GM23338 (cell line): ENCODE data around the gene FHAD1. TPM values are rescaled to one million over a fixed set of nuclear protein-coding genes. Genes with fewer than 3 reads are reported as not detected.

Experiments
- ATAC-seq: fragments of 200-7000 bp; cut with Tn5 transposase; 3 replicates; pipeline ENCODE4 v1.9.1; 2020
- DNase-seq: peaks from one replicate; pipeline ENCODE4 v3.0.0-alpha.2; 2015; ENCODE audit warnings: low spot score
- H2AFZ ChIP-seq: fragments of 200-600 bp; sonication (generic); 2 replicates; pipeline ENCODE4 v1.8.0; 2016; ENCODE audit warnings: antibody characterized with exemption, mild to moderate bottlenecking, moderate library complexity
- H3F3A ChIP-seq: fragments of 200-600 bp; sonication (generic); replicated peaks from 2 replicates; pipeline ENCODE4 v1.8.0; 2017; ENCODE audit warnings: antibody characterized with exemption, mixed run types, low read depth
- H3K27ac ChIP-seq: fragments of 200-600 bp; sonication (generic); 2 replicates; pipeline ENCODE4 v1.6.1; 2016; ENCODE audit warnings: low read depth
- H3K27me3 ChIP-seq: fragments of 200-600 bp; sonication (generic); 2 replicates; pipeline ENCODE4 v1.8.0; 2016; ENCODE audit warnings: mild to moderate bottlenecking, mixed run types, moderate library complexity; ENCODE audit not compliant: insufficient read depth
- H3K36me3 ChIP-seq: fragments of 200-600 bp; sonication (generic); 2 replicates; pipeline ENCODE4 v1.8.0; 2016; ENCODE audit warnings: mild to moderate bottlenecking; ENCODE audit not compliant: insufficient read depth
- H3K4me1 ChIP-seq: fragments of 200-600 bp; sonication (generic); 2 replicates; pipeline ENCODE4 v1.8.0; 2016; ENCODE audit warnings: mild to moderate bottlenecking, moderate library complexity; ENCODE audit not compliant: insufficient read depth
- H3K4me2 ChIP-seq: fragments of 200-600 bp; sonication (generic); 2 replicates; pipeline ENCODE4 v1.7.1; 2017; ENCODE audit warnings: mixed run types
- H3K4me3 ChIP-seq: fragments of 200-600 bp; sonication (generic); 2 replicates; pipeline ENCODE4 v1.6.1; 2016; ENCODE audit warnings: mixed run types
- H3K79me2 ChIP-seq: fragments of 200-600 bp; sonication (generic); replicated peaks from 2 replicates; pipeline ENCODE4 v1.8.0; 2017; ENCODE audit warnings: mild to moderate bottlenecking; ENCODE audit not compliant: insufficient read depth
- H3K9me2 ChIP-seq: fragments of 200-600 bp; sonication (generic); 2 replicates; pipeline ENCODE4 v1.8.0; 2017; ENCODE audit not compliant: insufficient read depth
- H4K20me1 ChIP-seq: fragments of 200-600 bp; sonication (generic); replicated peaks from 2 replicates; pipeline ENCODE4 v1.8.0; 2017; ENCODE audit warnings: mild to moderate bottlenecking; ENCODE audit not compliant: insufficient read depth
- H3K27ac Mint-ChIP-seq: 2 replicates; pipeline ENCODE4 v1.8.0; 2020; ENCODE audit warnings: inconsistent platforms, mild to moderate bottlenecking, moderate library complexity, mixed read lengths
- H3K27me3 Mint-ChIP-seq: 3 replicates; pipeline ENCODE4 v1.8.0; 2022; ENCODE audit warnings: low read depth, mild to moderate bottlenecking, moderate library complexity, mixed read lengths, inconsistent platforms; ENCODE audit not compliant: insufficient read depth, poor library complexity
- H3K36me3 Mint-ChIP-seq: 3 replicates; pipeline ENCODE4 v1.8.0; 2021; ENCODE audit warnings: low read depth, mild to moderate bottlenecking, inconsistent platforms, moderate library complexity, mixed read lengths
- H3K4me1 Mint-ChIP-seq: 3 replicates; pipeline ENCODE4 v1.8.0; 2020; ENCODE audit warnings: mild to moderate bottlenecking, inconsistent platforms, mixed read lengths
- H3K4me3 Mint-ChIP-seq: 3 replicates; pipeline ENCODE4 v1.8.0; 2021; ENCODE audit warnings: moderate library complexity, mild to moderate bottlenecking, inconsistent platforms, mixed read lengths
- H3K9me3 Mint-ChIP-seq: 3 replicates; pipeline ENCODE4 v1.8.0; 2020; ENCODE audit warnings: moderate library complexity, mild to moderate bottlenecking, inconsistent platforms, mixed read lengths
- CREB1 ChIP-seq: fragments of 250-450 bp; sonication (Bioruptor Pico); IDR thresholded peaks from 2 replicates; pipeline ENCODE4 v1.5.0; 2020; ENCODE audit warnings: low read depth, mild to moderate bottlenecking, moderate library complexity
- EZH2 ChIP-seq: fragments of 200-600 bp; sonication (generic); IDR thresholded peaks from one replicate; pipeline ENCODE4 v1.8.0; 2017; ENCODE audit warnings: antibody characterized with exemption, mild to moderate bottlenecking, low read depth; ENCODE audit not compliant: unreplicated experiment
- EZH2phosphoT487 ChIP-seq: fragments of 200-600 bp; sonication (generic); IDR thresholded peaks from one replicate; pipeline ENCODE4 v1.8.1; 2018; ENCODE audit warnings: antibody characterized with exemption; ENCODE audit not compliant: unreplicated experiment
- JUNB ChIP-seq: IDR thresholded peaks from one replicate; pipeline ENCODE4 v1.6.1; 2016; ENCODE audit warnings: antibody characterized with exemption; ENCODE audit not compliant: unreplicated experiment
- NANOG ChIP-seq: IDR thresholded peaks from 2 replicates; pipeline ENCODE4 v1.6.1; 2016; ENCODE audit warnings: antibody characterized with exemption, borderline replicate concordance
- ZNF114 ChIP-seq: fragments of 250-450 bp; sonication (Bioruptor Pico); IDR thresholded peaks from 2 replicates; pipeline ENCODE4 v1.5.0; 2020; ENCODE audit warnings: mild to moderate bottlenecking, moderate library complexity
- ZNF331 ChIP-seq: fragments of 250-450 bp; sonication (Bioruptor Pico); IDR thresholded peaks from 2 replicates; pipeline ENCODE4 v1.5.0; 2020; ENCODE audit warnings: low read depth, mild to moderate bottlenecking, moderate library complexity
- polyA plus RNA-seq: library from polyadenylated mRNA; unstranded; fragments of >200 nt; fragmentation: Nextera tagmentation; extraction: Ambion mirVana; gene quantifications from 2 replicates; pipeline ENCODE4 v1.2.1, GENCODE V29; 2016
- total RNA-seq: library from RNA; depleted of rRNA; stranded (reverse); fragments of >200 nt; shearing (Covaris generic); gene quantifications from 2 replicates; pipeline ENCODE4 v1.2.3, GENCODE V29; 2014
- TF ChIP-seq, protein P1 (sequence below): fragments of 250-450 bp; sonication (Bioruptor Pico); IDR thresholded peaks from 2 replicates; pipeline ENCODE4 v1.5.0; 2020; ENCODE audit warnings: mild to moderate bottlenecking, moderate library complexity
- TF ChIP-seq, protein P2 (sequence below): IDR thresholded peaks from 2 replicates; pipeline ENCODE4 v1.6.1; 2016; ENCODE audit warnings: antibody characterized with exemption
- TF ChIP-seq, protein P3 (sequence below): IDR thresholded peaks from one replicate; pipeline ENCODE4 v1.6.1; 2018; ENCODE audit warnings: antibody characterized with exemption; ENCODE audit not compliant: unreplicated experiment

FHAD1 gene
- total and polyA plus RNA-seq, 2 experiments from 2014 or later, result 1.8 to 3.3 TPM

DNA sequence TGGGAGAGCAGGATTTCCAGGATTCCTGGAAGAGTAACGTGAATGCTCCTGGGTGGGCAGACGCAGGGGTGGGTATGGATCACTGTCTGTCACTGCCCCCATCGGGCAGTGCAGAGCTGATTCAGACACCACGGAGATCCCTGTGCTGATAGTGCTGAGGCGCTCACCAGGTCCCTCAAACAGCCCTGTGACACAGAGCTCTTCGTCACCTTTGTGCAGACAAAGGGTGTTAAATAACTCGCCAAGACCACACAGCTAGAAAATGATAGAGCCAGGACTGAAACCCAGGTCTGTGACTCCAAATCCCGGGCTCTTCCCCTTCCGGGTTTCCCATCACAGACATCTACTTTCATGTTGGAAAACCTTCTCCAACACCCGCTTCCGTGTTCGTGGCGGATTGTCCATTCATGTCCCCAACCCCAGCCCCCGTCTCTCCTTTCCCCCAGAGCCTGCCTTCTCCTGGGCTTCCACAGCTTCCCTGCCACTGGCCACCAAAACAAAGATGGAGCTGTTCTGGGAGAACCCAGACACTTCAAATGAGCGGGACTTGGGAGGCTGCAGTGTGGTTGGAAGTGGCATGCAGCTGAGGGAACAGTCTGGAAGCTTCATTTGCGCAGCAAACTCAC, 165.3 kb downstream of the FHAD1 start:
- Histone ChIP-seq H3K9me2 (no peaks in the 10 kb centered on the region), H3K27ac (no peak overlapping the region), H3K79me2 (no peaks in the 10 kb centered on the region), H3K4me3 (no peak overlapping the region), H3K27me3 (peaks cover 24% of the 10 kb centered on the region), H3K4me2 (no peak overlapping the region), H3K4me1 (peaks cover 10% of the 10 kb centered on the region), H4K20me1 (no peaks in the 10 kb centered on the region; the same call in 1 of the 2 replicates), H3F3A (no peaks in the 10 kb centered on the region), H3K36me3 (no peaks in the 10 kb centered on the region), H2AFZ (no peak overlapping the region)
- H3K27ac Mint-ChIP-seq, result no peak overlapping the region
- peaks cover 22% of the 10 kb centered on the region for H3K27me3 Mint-ChIP-seq
- DNase-seq (no peak), ATAC-seq (no peak)
- H3K4me1 Mint-ChIP-seq, result peaks cover 25% of the 10 kb centered on the region
- no peaks in the 10 kb centered on the region for H3K36me3 Mint-ChIP-seq
- no peak overlapping the region; the same call in 2 of the 3 replicates for H3K4me3 Mint-ChIP-seq
- H3K9me3 Mint-ChIP-seq, result no peaks in the 10 kb centered on the region; the same call in 2 of the 3 replicates
- TF ChIP-seq ZNF331 (no peak), CREB1 (CRISPR knock-in tag) (no peak), EZH2 (no peak), ZNF114 (CRISPR knock-in tag) (no peak), NANOG (no peak), JUNB (no peak), EZH2phosphoT487 (no peak)
- TF ChIP-seq, protein P1, sequence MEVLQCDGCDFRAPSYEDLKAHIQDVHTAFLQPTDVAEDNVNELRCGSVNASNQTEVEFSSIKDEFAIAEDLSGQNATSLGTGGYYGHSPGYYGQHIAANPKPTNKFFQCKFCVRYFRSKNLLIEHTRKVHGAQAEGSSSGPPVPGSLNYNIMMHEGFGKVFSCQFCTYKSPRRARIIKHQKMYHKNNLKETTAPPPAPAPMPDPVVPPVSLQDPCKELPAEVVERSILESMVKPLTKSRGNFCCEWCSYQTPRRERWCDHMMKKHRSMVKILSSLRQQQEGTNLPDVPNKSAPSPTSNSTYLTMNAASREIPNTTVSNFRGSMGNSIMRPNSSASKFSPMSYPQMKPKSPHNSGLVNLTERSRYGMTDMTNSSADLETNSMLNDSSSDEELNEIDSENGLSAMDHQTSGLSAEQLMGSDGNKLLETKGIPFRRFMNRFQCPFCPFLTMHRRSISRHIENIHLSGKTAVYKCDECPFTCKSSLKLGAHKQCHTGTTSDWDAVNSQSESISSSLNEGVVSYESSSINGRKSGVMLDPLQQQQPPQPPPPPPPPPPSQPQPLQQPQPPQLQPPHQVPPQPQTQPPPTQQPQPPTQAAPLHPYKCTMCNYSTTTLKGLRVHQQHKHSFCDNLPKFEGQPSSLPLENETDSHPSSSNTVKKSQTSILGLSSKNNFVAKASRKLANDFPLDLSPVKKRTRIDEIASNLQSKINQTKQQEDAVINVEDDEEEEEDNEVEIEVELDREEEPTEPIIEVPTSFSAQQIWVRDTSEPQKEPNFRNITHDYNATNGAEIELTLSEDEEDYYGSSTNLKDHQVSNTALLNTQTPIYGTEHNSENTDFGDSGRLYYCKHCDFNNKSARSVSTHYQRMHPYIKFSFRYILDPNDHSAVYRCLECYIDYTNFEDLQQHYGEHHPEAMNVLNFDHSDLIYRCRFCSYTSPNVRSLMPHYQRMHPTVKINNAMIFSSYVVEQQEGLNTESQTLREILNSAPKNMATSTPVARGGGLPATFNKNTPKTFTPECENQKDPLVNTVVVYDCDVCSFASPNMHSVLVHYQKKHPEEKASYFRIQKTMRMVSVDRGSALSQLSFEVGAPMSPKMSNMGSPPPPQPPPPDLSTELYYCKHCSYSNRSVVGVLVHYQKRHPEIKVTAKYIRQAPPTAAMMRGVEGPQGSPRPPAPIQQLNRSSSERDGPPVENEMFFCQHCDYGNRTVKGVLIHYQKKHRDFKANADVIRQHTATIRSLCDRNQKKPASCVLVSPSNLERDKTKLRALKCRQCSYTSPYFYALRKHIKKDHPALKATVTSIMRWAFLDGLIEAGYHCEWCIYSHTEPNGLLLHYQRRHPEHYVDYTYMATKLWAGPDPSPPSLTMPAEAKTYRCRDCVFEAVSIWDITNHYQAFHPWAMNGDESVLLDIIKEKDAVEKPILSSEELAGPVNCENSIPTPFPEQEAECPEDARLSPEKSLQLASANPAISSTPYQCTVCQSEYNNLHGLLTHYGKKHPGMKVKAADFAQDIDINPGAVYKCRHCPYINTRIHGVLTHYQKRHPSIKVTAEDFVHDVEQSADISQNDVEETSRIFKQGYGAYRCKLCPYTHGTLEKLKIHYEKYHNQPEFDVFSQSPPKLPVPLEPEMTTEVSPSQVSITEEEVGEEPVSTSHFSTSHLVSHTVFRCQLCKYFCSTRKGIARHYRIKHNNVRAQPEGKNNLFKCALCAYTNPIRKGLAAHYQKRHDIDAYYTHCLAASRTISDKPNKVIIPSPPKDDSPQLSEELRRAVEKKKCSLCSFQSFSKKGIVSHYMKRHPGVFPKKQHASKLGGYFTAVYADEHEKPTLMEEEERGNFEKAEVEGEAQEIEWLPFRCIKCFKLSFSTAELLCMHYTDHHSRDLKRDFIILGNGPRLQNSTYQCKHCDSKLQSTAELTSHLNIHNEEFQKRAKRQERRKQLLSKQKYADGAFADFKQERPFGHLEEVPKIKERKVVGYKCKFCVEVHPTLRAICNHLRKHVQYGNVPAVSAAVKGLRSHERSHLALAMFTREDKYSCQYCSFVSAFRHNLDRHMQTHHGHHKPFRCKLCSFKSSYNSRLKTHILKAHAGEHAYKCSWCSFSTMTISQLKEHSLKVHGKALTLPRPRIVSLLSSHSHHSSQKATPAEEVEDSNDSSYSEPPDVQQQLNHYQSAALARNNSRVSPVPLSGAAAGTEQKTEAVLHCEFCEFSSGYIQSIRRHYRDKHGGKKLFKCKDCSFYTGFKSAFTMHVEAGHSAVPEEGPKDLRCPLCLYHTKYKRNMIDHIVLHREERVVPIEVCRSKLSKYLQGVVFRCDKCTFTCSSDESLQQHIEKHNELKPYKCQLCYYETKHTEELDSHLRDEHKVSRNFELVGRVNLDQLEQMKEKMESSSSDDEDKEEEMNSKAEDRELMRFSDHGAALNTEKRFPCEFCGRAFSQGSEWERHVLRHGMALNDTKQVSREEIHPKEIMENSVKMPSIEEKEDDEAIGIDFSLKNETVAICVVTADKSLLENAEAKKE (CRISPR knock-in tag), result no peak
- TF ChIP-seq, protein P2, sequence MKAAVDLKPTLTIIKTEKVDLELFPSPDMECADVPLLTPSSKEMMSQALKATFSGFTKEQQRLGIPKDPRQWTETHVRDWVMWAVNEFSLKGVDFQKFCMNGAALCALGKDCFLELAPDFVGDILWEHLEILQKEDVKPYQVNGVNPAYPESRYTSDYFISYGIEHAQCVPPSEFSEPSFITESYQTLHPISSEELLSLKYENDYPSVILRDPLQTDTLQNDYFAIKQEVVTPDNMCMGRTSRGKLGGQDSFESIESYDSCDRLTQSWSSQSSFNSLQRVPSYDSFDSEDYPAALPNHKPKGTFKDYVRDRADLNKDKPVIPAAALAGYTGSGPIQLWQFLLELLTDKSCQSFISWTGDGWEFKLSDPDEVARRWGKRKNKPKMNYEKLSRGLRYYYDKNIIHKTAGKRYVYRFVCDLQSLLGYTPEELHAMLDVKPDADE, result no peak
- TF ChIP-seq, protein P3, sequence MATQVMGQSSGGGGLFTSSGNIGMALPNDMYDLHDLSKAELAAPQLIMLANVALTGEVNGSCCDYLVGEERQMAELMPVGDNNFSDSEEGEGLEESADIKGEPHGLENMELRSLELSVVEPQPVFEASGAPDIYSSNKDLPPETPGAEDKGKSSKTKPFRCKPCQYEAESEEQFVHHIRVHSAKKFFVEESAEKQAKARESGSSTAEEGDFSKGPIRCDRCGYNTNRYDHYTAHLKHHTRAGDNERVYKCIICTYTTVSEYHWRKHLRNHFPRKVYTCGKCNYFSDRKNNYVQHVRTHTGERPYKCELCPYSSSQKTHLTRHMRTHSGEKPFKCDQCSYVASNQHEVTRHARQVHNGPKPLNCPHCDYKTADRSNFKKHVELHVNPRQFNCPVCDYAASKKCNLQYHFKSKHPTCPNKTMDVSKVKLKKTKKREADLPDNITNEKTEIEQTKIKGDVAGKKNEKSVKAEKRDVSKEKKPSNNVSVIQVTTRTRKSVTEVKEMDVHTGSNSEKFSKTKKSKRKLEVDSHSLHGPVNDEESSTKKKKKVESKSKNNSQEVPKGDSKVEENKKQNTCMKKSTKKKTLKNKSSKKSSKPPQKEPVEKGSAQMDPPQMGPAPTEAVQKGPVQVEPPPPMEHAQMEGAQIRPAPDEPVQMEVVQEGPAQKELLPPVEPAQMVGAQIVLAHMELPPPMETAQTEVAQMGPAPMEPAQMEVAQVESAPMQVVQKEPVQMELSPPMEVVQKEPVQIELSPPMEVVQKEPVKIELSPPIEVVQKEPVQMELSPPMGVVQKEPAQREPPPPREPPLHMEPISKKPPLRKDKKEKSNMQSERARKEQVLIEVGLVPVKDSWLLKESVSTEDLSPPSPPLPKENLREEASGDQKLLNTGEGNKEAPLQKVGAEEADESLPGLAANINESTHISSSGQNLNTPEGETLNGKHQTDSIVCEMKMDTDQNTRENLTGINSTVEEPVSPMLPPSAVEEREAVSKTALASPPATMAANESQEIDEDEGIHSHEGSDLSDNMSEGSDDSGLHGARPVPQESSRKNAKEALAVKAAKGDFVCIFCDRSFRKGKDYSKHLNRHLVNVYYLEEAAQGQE, result no peak
